ENCODE measurements around the gene ATP1B4.

The ATP1B4 gene

GRCh38 chrX:120372667-120373370 is 10.9 kb downstream of the ATP1B4 start:
- in situ Hi-C loops (cut with MboI; ENCODE audit: low sequenced_read_pairs) = no loop called here

GRCh38 chrX:120377179-120377578 is 15.3 kb downstream of the ATP1B4 start:
- in situ Hi-C loops (cut with MboI; ENCODE audit: low sequenced_read_pairs) = no loop called here

GRCh38 chrX:120377715-120378114 is 15.8 kb downstream of the ATP1B4 start:
- in situ Hi-C loops (cut with MboI; ENCODE audit: low sequenced_read_pairs) = no loop called here

- in situ Hi-C loops (cut with MboI; ENCODE audit: low sequenced_read_pairs) = no loop called here
These were observed 16.7 kb downstream of the ATP1B4 start for GRCh38 chrX:120378570-120378969.

- in situ Hi-C loops (cut with MboI; ENCODE audit: low sequenced_read_pairs) = no loop called here
These were observed 18.2 kb downstream of the ATP1B4 start for GRCh38 chrX:120379937-120380681.

- in situ Hi-C loops (cut with MboI; ENCODE audit: low sequenced_read_pairs) = no loop called here
These were observed 18.8 kb downstream of the ATP1B4 start for GRCh38 chrX:120380699-120381098.

GRCh38 chrX:120401301-120401700 is 39.4 kb downstream of the ATP1B4 start:
- in situ Hi-C loops (cut with MboI; ENCODE audit: low sequenced_read_pairs) = no loop called here

GRCh38 chrX:120402369-120402768 is 40.5 kb downstream of the ATP1B4 start:
- in situ Hi-C loops (cut with MboI; ENCODE audit: low sequenced_read_pairs) = no loop called here

GRCh38 chrX:120406638-120407037 is 44.7 kb downstream of the ATP1B4 start:
- in situ Hi-C loops (cut with MboI; ENCODE audit: low sequenced_read_pairs) = no loop called here

- in situ Hi-C loops (cut with MboI; ENCODE audit: low sequenced_read_pairs) = no loop called here
These were observed 46.3 kb downstream of the ATP1B4 start for GRCh38 chrX:120408168-120408567.

GRCh38 chrX:120419463-120419862 is 57.6 kb downstream of the ATP1B4 start:
- in situ Hi-C loops (cut with MboI; ENCODE audit: low sequenced_read_pairs) = no loop called here

- in situ Hi-C loops (cut with MboI; ENCODE audit: low sequenced_read_pairs) = no loop called here
These were observed 64.7 kb downstream of the ATP1B4 start for GRCh38 chrX:120426599-120426998.

GRCh38 chrX:120428309-120428708 is 66.4 kb downstream of the ATP1B4 start:
- in situ Hi-C loops (cut with MboI; ENCODE audit: low sequenced_read_pairs) = no loop called here

GRCh38 chrX:120429776-120430540 is 68.1 kb downstream of the ATP1B4 start:
- in situ Hi-C loops (cut with MboI; ENCODE audit: low sequenced_read_pairs) = no loop called here

Data from HL-60/S4 treated with phorbol 12-myristate 13-acetate at 8.2 ng/mL for 4 days and 3 days (cell line).